ENCODE results near the gene NDUFV1.
A peak's percentile ranks its signal among the peaks of the same experiment; 100 is the strongest.
"Not testable (repeated sequence)": the region's sequence is repeated elsewhere in the genome, so short reads cannot be mapped to it uniquely, and the experiment has no call there.

The NDUFV1 gene

GRCh38 chr11:67619683-67620618, 13.2 kb downstream of the NDUFV1 start:
- H3K9ac ChIP-seq (ENCODE audit: low read depth, low read length, poor library complexity), result peak overlapping the region; percentile 30
- peak overlapping the region; percentile 75 for H2AFZ ChIP-seq (ENCODE audit: low read length)
- WGBS, 2 donors (ENCODE audit: extremely low coverage in 2 of 2, insufficient read length in 2 of 2, insufficient replicate concordance in 1 of 2), result no CpG with 5 or more reads among the region's 33 CpGs
- peak overlapping the region; percentile 3 for H3K27ac ChIP-seq (replicated peaks; ENCODE audit: low read length)
- not testable (repeated sequence) for H3K36me3 ChIP-seq (replicated peaks in 1 of 2; ENCODE audit: control insufficient read depth in 2 of 2, insufficient read depth in 2 of 2, low read length in 2 of 2); H2BK15ac ChIP-seq (ENCODE audit: low read length); H4K8ac ChIP-seq (ENCODE audit: low read depth, low read length); H2BK120ac ChIP-seq (ENCODE audit: low read depth, low read length); H3K4ac ChIP-seq (ENCODE audit: low read length); H4K91ac ChIP-seq (ENCODE audit: low read depth, low read length, poor library complexity); DNase-seq (ENCODE audit: low spot score); H2BK5ac ChIP-seq (ENCODE audit: low read length); H3K14ac ChIP-seq (ENCODE audit: low read length); H3K27me3 ChIP-seq (ENCODE audit: control insufficient read depth in 3 of 3, insufficient read depth in 3 of 3, low read depth in 1 of 3, low read length in 3 of 3); H3K79me1 ChIP-seq (ENCODE audit: low read depth, low read length); H3K9me3 ChIP-seq (replicated peaks in 1 of 2; ENCODE audit: control insufficient read depth in 2 of 2, insufficient read depth in 1 of 2, low read depth in 1 of 2, low read length in 2 of 2); H2BK12ac ChIP-seq (ENCODE audit: low read length); H2AK5ac ChIP-seq (ENCODE audit: low read depth, low read length); H3K23ac ChIP-seq (ENCODE audit: low read depth, low read length, poor library complexity)
- H3K4me2 ChIP-seq (ENCODE audit: insufficient read depth, low read length, poor library complexity, severe bottlenecking), result peak overlapping the region; percentile 46
- peak overlapping the region; percentile 13 for H3K18ac ChIP-seq (ENCODE audit: low read length)
- H3K4me3 ChIP-seq (ENCODE audit: low read length in 2 of 2), result peak overlapping the region; percentile 60 to 84
- H3K4me1 ChIP-seq (ENCODE audit: control insufficient read depth in 2 of 2, insufficient read depth in 1 of 2, low read depth in 1 of 2, low read length in 2 of 2), result peaks cover 9 to 18% of the 10 kb centered on the region in 2 donors

GRCh38 chr11:67620621-67621020, 13.9 kb downstream of the NDUFV1 start:
- H3K4ac ChIP-seq (ENCODE audit: low read length); DNase-seq (ENCODE audit: low spot score); H3K14ac ChIP-seq (ENCODE audit: low read length); H3K27me3 ChIP-seq (ENCODE audit: control insufficient read depth in 3 of 3, insufficient read depth in 3 of 3, low read depth in 1 of 3, low read length in 3 of 3); H2BK5ac ChIP-seq (ENCODE audit: low read length); H3K27ac ChIP-seq (replicated peaks; ENCODE audit: low read length); H4K91ac ChIP-seq (ENCODE audit: low read depth, low read length, poor library complexity); H3K79me1 ChIP-seq (ENCODE audit: low read depth, low read length); H3K23ac ChIP-seq (ENCODE audit: low read depth, low read length, poor library complexity); H4K8ac ChIP-seq (ENCODE audit: low read depth, low read length); H2AK5ac ChIP-seq (ENCODE audit: low read depth, low read length); H3K9me3 ChIP-seq (replicated peaks in 1 of 2; ENCODE audit: control insufficient read depth in 2 of 2, insufficient read depth in 1 of 2, low read depth in 1 of 2, low read length in 2 of 2); H2BK120ac ChIP-seq (ENCODE audit: low read depth, low read length); H2BK15ac ChIP-seq (ENCODE audit: low read length); H3K36me3 ChIP-seq (replicated peaks in 1 of 2; ENCODE audit: control insufficient read depth in 2 of 2, insufficient read depth in 2 of 2, low read length in 2 of 2); H2BK12ac ChIP-seq (ENCODE audit: low read length): not testable (repeated sequence)
- WGBS, 2 donors (ENCODE audit: extremely low coverage in 2 of 2, insufficient read length in 2 of 2, insufficient replicate concordance in 1 of 2), result no CpG with 5 or more reads among the region's 13 CpGs
- Histone ChIP-seq H2AFZ (ENCODE audit: low read length) (peak overlapping the region; percentile 75), H3K4me1 (ENCODE audit: control insufficient read depth in 2 of 2, insufficient read depth in 1 of 2, low read depth in 1 of 2, low read length in 2 of 2) (peaks cover 9 to 17% of the 10 kb centered on the region in 2 donors), H3K18ac (ENCODE audit: low read length) (peak overlapping the region; percentile 13), H3K4me2 (ENCODE audit: insufficient read depth, low read length, poor library complexity, severe bottlenecking) (peak overlapping the region; percentile 46), H3K9ac (ENCODE audit: low read depth, low read length, poor library complexity) (peak overlapping the region; percentile 30), H3K4me3 (ENCODE audit: low read length in 2 of 2) (peak overlapping the region; percentile 60 to 84)

- H2AFZ ChIP-seq (ENCODE audit: low read length); H3K27me3 ChIP-seq (ENCODE audit: control insufficient read depth in 3 of 3, insufficient read depth in 3 of 3, low read depth in 1 of 3, low read length in 3 of 3); H3K27ac ChIP-seq (replicated peaks; ENCODE audit: low read length); H3K4ac ChIP-seq (ENCODE audit: low read length); H3K4me1 ChIP-seq (ENCODE audit: control insufficient read depth in 2 of 2, insufficient read depth in 1 of 2, low read depth in 1 of 2, low read length in 2 of 2); H2BK120ac ChIP-seq (ENCODE audit: low read depth, low read length); H2BK12ac ChIP-seq (ENCODE audit: low read length); DNase-seq (ENCODE audit: low spot score); H4K91ac ChIP-seq (ENCODE audit: low read depth, low read length, poor library complexity); H2AK5ac ChIP-seq (ENCODE audit: low read depth, low read length); H3K36me3 ChIP-seq (replicated peaks in 1 of 2; ENCODE audit: control insufficient read depth in 2 of 2, insufficient read depth in 2 of 2, low read length in 2 of 2); H3K9me3 ChIP-seq (replicated peaks in 1 of 2; ENCODE audit: control insufficient read depth in 2 of 2, insufficient read depth in 1 of 2, low read depth in 1 of 2, low read length in 2 of 2); H2BK15ac ChIP-seq (ENCODE audit: low read length); H3K18ac ChIP-seq (ENCODE audit: low read length); H3K9ac ChIP-seq (ENCODE audit: low read depth, low read length, poor library complexity); H3K14ac ChIP-seq (ENCODE audit: low read length); H2BK5ac ChIP-seq (ENCODE audit: low read length); H4K8ac ChIP-seq (ENCODE audit: low read depth, low read length); H3K79me1 ChIP-seq (ENCODE audit: low read depth, low read length); H3K23ac ChIP-seq (ENCODE audit: low read depth, low read length, poor library complexity): not testable (repeated sequence)
- Histone ChIP-seq H3K4me2 (ENCODE audit: insufficient read depth, low read length, poor library complexity, severe bottlenecking) (peak overlapping the region; percentile 23), H3K4me3 (ENCODE audit: low read length in 2 of 2) (peak overlapping the region in 1 of 2 donors; percentile 15)
- WGBS, 2 donors (ENCODE audit: extremely low coverage in 2 of 2, insufficient read length in 2 of 2, insufficient replicate concordance in 1 of 2), result no CpG with 5 or more reads among the region's 3 CpGs
These were observed 15.2 kb downstream of the NDUFV1 start for GRCh38 chr11:67621928-67622327.

- H2BK15ac ChIP-seq (ENCODE audit: low read length); H3K4me3 ChIP-seq (ENCODE audit: low read length in 2 of 2): not testable (repeated sequence)
These were observed 16.2 kb downstream of the NDUFV1 start for GRCh38 chr11:67622905-67623304.

More at GRCh38 chr11:67622905-67623304, 16.2 kb downstream of the NDUFV1 start:
- H2BK5ac ChIP-seq (ENCODE audit: low read length); H3K27me3 ChIP-seq (ENCODE audit: control insufficient read depth in 3 of 3, insufficient read depth in 3 of 3, low read depth in 1 of 3, low read length in 3 of 3); H3K9me3 ChIP-seq (replicated peaks in 1 of 2; ENCODE audit: control insufficient read depth in 2 of 2, insufficient read depth in 1 of 2, low read depth in 1 of 2, low read length in 2 of 2); H3K27ac ChIP-seq (replicated peaks; ENCODE audit: low read length); H4K8ac ChIP-seq (ENCODE audit: low read depth, low read length); DNase-seq (ENCODE audit: low spot score); H3K4ac ChIP-seq (ENCODE audit: low read length); H3K4me2 ChIP-seq (ENCODE audit: insufficient read depth, low read length, poor library complexity, severe bottlenecking); H2BK120ac ChIP-seq (ENCODE audit: low read depth, low read length); H3K14ac ChIP-seq (ENCODE audit: low read length); H3K9ac ChIP-seq (ENCODE audit: low read depth, low read length, poor library complexity); H2BK12ac ChIP-seq (ENCODE audit: low read length); H3K23ac ChIP-seq (ENCODE audit: low read depth, low read length, poor library complexity); H2AK5ac ChIP-seq (ENCODE audit: low read depth, low read length); H4K91ac ChIP-seq (ENCODE audit: low read depth, low read length, poor library complexity); H3K4me1 ChIP-seq (ENCODE audit: control insufficient read depth in 2 of 2, insufficient read depth in 1 of 2, low read depth in 1 of 2, low read length in 2 of 2); H3K36me3 ChIP-seq (replicated peaks in 1 of 2; ENCODE audit: control insufficient read depth in 2 of 2, insufficient read depth in 2 of 2, low read length in 2 of 2); H3K79me1 ChIP-seq (ENCODE audit: low read depth, low read length); H3K18ac ChIP-seq (ENCODE audit: low read length); H2AFZ ChIP-seq (ENCODE audit: low read length): not testable (repeated sequence)
- no CpG with 5 or more reads among the region's 7 CpGs for WGBS, 2 donors (ENCODE audit: extremely low coverage in 2 of 2, insufficient read length in 2 of 2, insufficient replicate concordance in 1 of 2)
